Upper lobe of right lung (tissue), 1 donor: Measurements from ENCODE around the gene PCDHGA4. TPM values are rescaled to one million over a fixed set of nuclear protein-coding genes. Genes with fewer than 3 reads are reported as not detected.
A peak's percentile ranks its signal among the peaks of the same experiment; 100 is the strongest.
"Not testable (repeated sequence)": the region's sequence is repeated elsewhere in the genome, so short reads cannot be mapped to it uniquely, and the experiment has no call there.

Source experiments
- ATAC-seq: fragments of 200-7000 bp; cut with Tn5 transposase; one replicate; pipeline ENCODE4 v1.9.1; 2020; ENCODE audit warnings: mild to moderate bottlenecking, moderate library complexity
- DNase-seq: peaks from one replicate; pipeline ENCODE4 v3.0.0-alpha.2; 2020
- H3K27ac ChIP-seq: fragments of 200-600 bp; one replicate; pipeline ENCODE4 v1.8.0; 2022
- H3K27me3 ChIP-seq: fragments of 200-600 bp; one replicate; pipeline ENCODE4 v1.8.0; 2022; ENCODE audit warnings: mild to moderate bottlenecking
- H3K36me3 ChIP-seq: fragments of 200-600 bp; one replicate; pipeline ENCODE4 v1.8.0; 2022
- H3K4me1 ChIP-seq: fragments of 200-600 bp; one replicate; pipeline ENCODE4 v1.8.0; 2022
- H3K4me3 ChIP-seq: fragments of 200-600 bp; one replicate; pipeline ENCODE4 v1.8.0; 2022; ENCODE audit warnings: mild to moderate bottlenecking
- H3K9me3 ChIP-seq: fragments of 200-600 bp; one replicate; pipeline ENCODE4 v1.8.0; 2022
- CTCF ChIP-seq: fragments of 200-600 bp; IDR thresholded peaks from one replicate; pipeline ENCODE4 v1.8.0; 2022; ENCODE audit warnings: antibody characterized with exemption
- intact Hi-C: fragments of 100-400 bp; cut with DNase I; formaldehyde crosslinking; loops from one replicate; pipeline ENCODE4 v1.11.0; 2022
- long read RNA-seq: library from polyadenylated mRNA; unstranded; transcript quantifications from one replicate; pipeline ENCODE4 v2.0.0, GENCODE V29; 2021
- total RNA-seq: library from RNA; stranded (reverse); fragmentation: NEBNext Ultra II Directional; extraction: Animal tissue kit (Norgen Biotek cat#: 25700); gene quantifications from one replicate; pipeline ENCODE4 v1.2.1, GENCODE V29; 2021
- donor health status: DM: no; HTN: yes; CAD: no; lungs with severe emphysema.

Gene PCDHGA4
- total RNA-seq = 3.9 TPM
- long read RNA-seq = 0 reads

- Histone ChIP-seq H3K27ac (no peak within 1 kb of the TSS), H3K4me1 (no peaks in the 10 kb centered on the region), H3K4me3 (peak within 1 kb of the TSS; percentile 40), H3K9me3 (peaks cover 28% of the 10 kb centered on the region), H3K36me3 (no peaks in the 10 kb centered on the region), H3K27me3 (peaks cover 5% of the 10 kb centered on the region)
- DNase-seq (no peak), ATAC-seq (no peak)
- TF ChIP-seq CTCF = peak; percentile 45
- intact Hi-C loops = no loop called here
These were observed at the start of gene PCDHGA4 for GRCh38 chr5:141354900-141355469. TSS of gene PCDHGA4 (plus strand) at chr5:141355021. CDS start at chr5:141355108, 87 bp downstream.

GRCh38 chr5:141306630-141307029 lies 48.2 kb upstream of the PCDHGA4 start:
- ATAC-seq = no peak
- peaks cover 43% of the 10 kb centered on the region for H3K9me3 ChIP-seq
- no peaks in the 10 kb centered on the region for H3K27me3 ChIP-seq
- TF ChIP-seq CTCF = no peak
- no peaks in the 10 kb centered on the region for H3K36me3 ChIP-seq
- no peaks in the 10 kb centered on the region for H3K4me1 ChIP-seq
- no peak for DNase-seq
- no peak overlapping the region for H3K4me3 ChIP-seq
- intact Hi-C loops = no loop called here
- no peak overlapping the region for H3K27ac ChIP-seq

- intact Hi-C loops = no loop called here
- H3K36me3 ChIP-seq = no peaks in the 10 kb centered on the region
- H3K4me3 ChIP-seq = no peak overlapping the region
- no peak for TF ChIP-seq CTCF
- H3K9me3 ChIP-seq = peaks cover 81% of the 10 kb centered on the region
- H3K27ac ChIP-seq = no peak overlapping the region
- no peaks in the 10 kb centered on the region for H3K27me3 ChIP-seq
- ATAC-seq (no peak), DNase-seq (no peak)
- H3K4me1 ChIP-seq = no peaks in the 10 kb centered on the region
These were observed 41.1 kb upstream of the PCDHGA4 start for GRCh38 chr5:141313711-141314110.

GRCh38 chr5:141316963-141317362 lies 37.9 kb upstream of the PCDHGA4 start:
- ATAC-seq, H3K4me3 ChIP-seq, H3K27ac ChIP-seq, intact Hi-C loops, H3K27me3 ChIP-seq, DNase-seq, H3K36me3 ChIP-seq, H3K4me1 ChIP-seq: not testable (repeated sequence)
- peaks cover 83% of the 10 kb centered on the region for H3K9me3 ChIP-seq

GRCh38 chr5:141319202-141319601 lies 35.6 kb upstream of the PCDHGA4 start:
- Histone ChIP-seq H3K27me3 (no peaks in the 10 kb centered on the region), H3K27ac (no peak overlapping the region), H3K4me3 (peak overlapping the region; percentile 79), H3K36me3 (no peaks in the 10 kb centered on the region), H3K4me1 (no peaks in the 10 kb centered on the region), H3K9me3 (peaks cover 61% of the 10 kb centered on the region)
- intact Hi-C loops = no loop called here
- DNase-seq (no peak), ATAC-seq (no peak)
- TF ChIP-seq CTCF = no peak

- no peaks in the 10 kb centered on the region for H3K27me3 ChIP-seq
- no peaks in the 10 kb centered on the region for H3K36me3 ChIP-seq
- no peak for TF ChIP-seq CTCF
- peaks cover 56% of the 10 kb centered on the region for H3K9me3 ChIP-seq
- ATAC-seq = no peak
- no peaks in the 10 kb centered on the region for H3K4me1 ChIP-seq
- no peak overlapping the region for H3K27ac ChIP-seq
- intact Hi-C loops = no loop called here
- H3K4me3 ChIP-seq = peak overlapping the region; percentile 79
- no peak for DNase-seq
These were observed 35.1 kb upstream of the PCDHGA4 start for GRCh38 chr5:141319699-141320098.
